HCT116 (cell line): ENCODE results near the gene LAMA1.

Source experiments
- EZH2 ChIP-seq: fragments of 200-600 bp; sonication (generic); IDR thresholded peaks from 2 replicates; pipeline ENCODE4 v1.6.1; 2017; ENCODE audit warnings: antibody characterized with exemption, mixed run types
- EZH2phosphoT487 ChIP-seq: fragments of 200-600 bp; IDR thresholded peaks from 2 replicates; pipeline ENCODE4 v1.6.1; 2018; ENCODE audit warnings: antibody characterized with exemption, borderline replicate concordance
- JUND ChIP-seq: IDR thresholded peaks from 2 replicates; pipeline ENCODE4 v1.6.1; 2012
- POLR2AphosphoS5 ChIP-seq: IDR thresholded peaks from 2 replicates; pipeline ENCODE4 v1.6.1; 2011; ENCODE audit warnings: mild to moderate bottlenecking, low read depth, low read length, moderate library complexity
- SIN3A ChIP-seq: IDR thresholded peaks from 2 replicates; pipeline ENCODE4 v1.6.1; 2012; ENCODE audit warnings: low read depth
- TCF7L2 ChIP-seq: IDR thresholded peaks from 2 replicates; pipeline ENCODE4 v1.7.0; 2011; ENCODE audit warnings: borderline replicate concordance, inconsistent platforms; ENCODE audit not compliant: insufficient read depth, insufficient read length; ENCODE audit errors: extremely low read depth
- YY1 ChIP-seq: IDR thresholded peaks from 2 replicates; pipeline ENCODE4 v1.6.1; 2011; ENCODE audit warnings: low read length, low read depth, moderate library complexity, mild to moderate bottlenecking; ENCODE audit not compliant: insufficient replicate concordance; ENCODE audit errors: extremely low read depth
- ZNF274 ChIP-seq: fragments of 200-500 bp; sonication (Bioruptor generic); IDR thresholded peaks from 2 replicates; pipeline ENCODE4 v1.6.1; 2014; ENCODE audit warnings: mild to moderate bottlenecking, low read depth, low read length, inconsistent platforms
- TF ChIP-seq, protein P1 (sequence below): IDR thresholded peaks from 2 replicates; pipeline ENCODE4 v1.6.1; 2012
- TF ChIP-seq, protein P2 (sequence below), 3 experiments: fragments of 200-600 bp in 1 of 3; sonication (generic) in 1 of 3; IDR thresholded peaks in 2 of 3; conservative IDR thresholded peaks in 1 of 3; 2 replicates each; pipeline ENCODE4 v1.5.1; 2012 to 2017; ENCODE audit warnings: low read depth in 2 of 3, low read length in 2 of 3, antibody characterized with exemption in 1 of 3, borderline replicate concordance in 1 of 3, control low read depth in 1 of 3, mild to moderate bottlenecking in 1 of 3, mixed read lengths in 1 of 3, mixed run types in 1 of 3, moderate library complexity in 1 of 3; ENCODE audit not compliant: insufficient read depth in 1 of 3

DNA sequence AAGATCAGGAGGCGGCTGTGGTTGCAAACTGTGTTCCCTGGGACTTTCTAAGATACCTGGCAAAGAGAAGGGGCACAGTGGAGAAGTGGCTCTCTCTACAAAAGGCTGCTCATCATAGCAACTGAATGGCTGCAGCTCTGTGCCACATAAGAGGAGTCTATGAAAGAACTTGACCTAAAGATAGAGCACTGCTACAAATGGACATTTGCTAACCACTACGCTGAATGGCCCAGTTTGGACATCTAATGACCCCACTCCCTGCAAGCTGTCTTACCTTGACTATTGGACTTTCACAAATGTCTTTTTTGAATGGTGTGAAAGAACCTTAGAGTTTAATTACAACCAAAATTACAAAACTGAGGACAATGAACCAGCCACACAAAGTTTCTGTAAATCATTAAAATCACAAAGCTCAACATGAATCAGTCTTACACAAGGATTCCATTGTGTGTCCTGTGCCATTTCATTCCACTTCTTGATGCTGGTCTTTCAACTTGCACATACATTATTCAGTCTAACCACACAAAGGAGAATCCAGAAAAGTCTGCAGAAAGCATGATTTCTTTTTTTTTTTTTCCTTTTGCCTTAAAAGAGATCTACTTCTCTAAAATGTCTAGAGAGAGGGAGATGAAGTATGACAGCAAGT, 154.0 kb downstream of the LAMA1 start:
- TF ChIP-seq, protein P1, sequence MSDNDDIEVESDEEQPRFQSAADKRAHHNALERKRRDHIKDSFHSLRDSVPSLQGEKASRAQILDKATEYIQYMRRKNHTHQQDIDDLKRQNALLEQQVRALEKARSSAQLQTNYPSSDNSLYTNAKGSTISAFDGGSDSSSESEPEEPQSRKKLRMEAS = no peak
- TF ChIP-seq, protein P2, sequence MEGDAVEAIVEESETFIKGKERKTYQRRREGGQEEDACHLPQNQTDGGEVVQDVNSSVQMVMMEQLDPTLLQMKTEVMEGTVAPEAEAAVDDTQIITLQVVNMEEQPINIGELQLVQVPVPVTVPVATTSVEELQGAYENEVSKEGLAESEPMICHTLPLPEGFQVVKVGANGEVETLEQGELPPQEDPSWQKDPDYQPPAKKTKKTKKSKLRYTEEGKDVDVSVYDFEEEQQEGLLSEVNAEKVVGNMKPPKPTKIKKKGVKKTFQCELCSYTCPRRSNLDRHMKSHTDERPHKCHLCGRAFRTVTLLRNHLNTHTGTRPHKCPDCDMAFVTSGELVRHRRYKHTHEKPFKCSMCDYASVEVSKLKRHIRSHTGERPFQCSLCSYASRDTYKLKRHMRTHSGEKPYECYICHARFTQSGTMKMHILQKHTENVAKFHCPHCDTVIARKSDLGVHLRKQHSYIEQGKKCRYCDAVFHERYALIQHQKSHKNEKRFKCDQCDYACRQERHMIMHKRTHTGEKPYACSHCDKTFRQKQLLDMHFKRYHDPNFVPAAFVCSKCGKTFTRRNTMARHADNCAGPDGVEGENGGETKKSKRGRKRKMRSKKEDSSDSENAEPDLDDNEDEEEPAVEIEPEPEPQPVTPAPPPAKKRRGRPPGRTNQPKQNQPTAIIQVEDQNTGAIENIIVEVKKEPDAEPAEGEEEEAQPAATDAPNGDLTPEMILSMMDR (IDR thresholded peaks at IDR 0.05 in 2 of 3, conservative IDR thresholded peaks at IDR 0.05 in 1 of 3; ENCODE audit: borderline replicate concordance in 1 of 3, insufficient read depth in 1 of 3, low read depth in 2 of 3, low read length in 2 of 3) = no peak
- no peak for TF ChIP-seq EZH2phosphoT487
- TF ChIP-seq POLR2AphosphoS5 = no peak
- TF ChIP-seq EZH2 = no peak
- no peak for TF ChIP-seq TCF7L2
- TF ChIP-seq JUND = no peak
- no peak for TF ChIP-seq YY1
- TF ChIP-seq ZNF274 = no peak
- no peak for TF ChIP-seq SIN3A
